IMR-90 (cell line): ENCODE measurements around the gene FRMD5.

Experiments
- BHLHE40 ChIP-seq: fragments of 150-350 bp; IDR thresholded peaks from 2 replicates; pipeline ENCODE4 v1.6.1; 2016; ENCODE audit warnings: mild to moderate bottlenecking, low read depth, low read length
- POLR2A ChIP-seq: IDR thresholded peaks from 2 replicates; pipeline ENCODE4 v1.6.1; 2012; ENCODE audit warnings: mild to moderate bottlenecking, low read depth, low read length
- RAD21 ChIP-seq: IDR thresholded peaks from 2 replicates; pipeline ENCODE4 v1.6.1; 2012; ENCODE audit warnings: low read length, improper control_type of control experiment
- RFX5 ChIP-seq: IDR thresholded peaks from 2 replicates; pipeline ENCODE4 v1.8.0; 2012; ENCODE audit warnings: low read depth, mild to moderate bottlenecking, low read length, moderate library complexity
- TF ChIP-seq, protein P1 (sequence below): conservative IDR thresholded peaks from 2 replicates; pipeline ENCODE4 v1.5.1; 2012; ENCODE audit warnings: mild to moderate bottlenecking, low read depth, low read length, improper control_type of control experiment

GRCh38 chr15:43930556-43930955 is 264.5 kb downstream of the FRMD5 start:
- no peak for TF ChIP-seq POLR2A
- TF ChIP-seq, protein P1, sequence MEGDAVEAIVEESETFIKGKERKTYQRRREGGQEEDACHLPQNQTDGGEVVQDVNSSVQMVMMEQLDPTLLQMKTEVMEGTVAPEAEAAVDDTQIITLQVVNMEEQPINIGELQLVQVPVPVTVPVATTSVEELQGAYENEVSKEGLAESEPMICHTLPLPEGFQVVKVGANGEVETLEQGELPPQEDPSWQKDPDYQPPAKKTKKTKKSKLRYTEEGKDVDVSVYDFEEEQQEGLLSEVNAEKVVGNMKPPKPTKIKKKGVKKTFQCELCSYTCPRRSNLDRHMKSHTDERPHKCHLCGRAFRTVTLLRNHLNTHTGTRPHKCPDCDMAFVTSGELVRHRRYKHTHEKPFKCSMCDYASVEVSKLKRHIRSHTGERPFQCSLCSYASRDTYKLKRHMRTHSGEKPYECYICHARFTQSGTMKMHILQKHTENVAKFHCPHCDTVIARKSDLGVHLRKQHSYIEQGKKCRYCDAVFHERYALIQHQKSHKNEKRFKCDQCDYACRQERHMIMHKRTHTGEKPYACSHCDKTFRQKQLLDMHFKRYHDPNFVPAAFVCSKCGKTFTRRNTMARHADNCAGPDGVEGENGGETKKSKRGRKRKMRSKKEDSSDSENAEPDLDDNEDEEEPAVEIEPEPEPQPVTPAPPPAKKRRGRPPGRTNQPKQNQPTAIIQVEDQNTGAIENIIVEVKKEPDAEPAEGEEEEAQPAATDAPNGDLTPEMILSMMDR, result no peak
- no peak for TF ChIP-seq RAD21
- no peak for TF ChIP-seq BHLHE40
- no peak for TF ChIP-seq RFX5
